Measurements from ENCODE around the gene MYH9.

DNA sequence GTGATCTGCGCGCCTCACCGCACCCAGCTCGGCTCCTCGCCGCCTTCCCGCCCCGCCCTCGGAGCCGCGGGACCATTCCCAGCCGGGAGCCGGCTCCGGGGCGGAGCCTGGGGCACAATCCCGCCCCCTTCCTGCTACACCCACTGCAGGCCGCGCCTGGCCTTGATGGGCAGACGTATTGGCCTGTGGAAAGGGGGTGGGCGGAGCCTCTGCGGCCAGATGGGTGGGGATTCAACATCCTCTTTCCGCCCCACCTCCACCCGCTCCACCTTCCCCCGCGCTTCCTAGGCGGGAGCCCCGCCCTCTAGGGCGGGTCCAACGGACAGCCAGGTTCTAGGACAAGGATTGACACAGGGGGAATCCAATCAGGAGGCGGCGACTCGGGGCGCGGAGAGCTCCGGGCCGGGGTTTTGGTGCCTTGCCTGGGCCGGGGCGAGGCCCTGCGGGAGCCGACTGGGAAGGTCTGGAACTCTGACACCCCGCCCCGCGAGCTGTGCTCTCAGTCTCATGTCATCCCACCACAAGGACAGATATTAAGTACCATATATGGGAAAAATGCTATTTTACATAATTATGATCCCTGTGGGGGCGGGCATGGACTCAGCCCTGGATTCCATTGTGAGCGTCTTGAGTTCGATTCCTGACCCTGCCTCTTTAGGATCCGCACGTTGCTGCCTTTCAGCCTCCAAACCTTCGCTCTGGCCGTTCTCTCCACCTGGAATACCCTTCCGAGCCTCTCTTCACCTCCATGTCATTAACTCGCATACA is at the start of gene MYH9:
- no peak for TF ChIP-seq EZH2phosphoT487 (IDR thresholded peaks at IDR 0.05; ENCODE audit: unreplicated experiment)
- TF ChIP-seq, protein P1, sequence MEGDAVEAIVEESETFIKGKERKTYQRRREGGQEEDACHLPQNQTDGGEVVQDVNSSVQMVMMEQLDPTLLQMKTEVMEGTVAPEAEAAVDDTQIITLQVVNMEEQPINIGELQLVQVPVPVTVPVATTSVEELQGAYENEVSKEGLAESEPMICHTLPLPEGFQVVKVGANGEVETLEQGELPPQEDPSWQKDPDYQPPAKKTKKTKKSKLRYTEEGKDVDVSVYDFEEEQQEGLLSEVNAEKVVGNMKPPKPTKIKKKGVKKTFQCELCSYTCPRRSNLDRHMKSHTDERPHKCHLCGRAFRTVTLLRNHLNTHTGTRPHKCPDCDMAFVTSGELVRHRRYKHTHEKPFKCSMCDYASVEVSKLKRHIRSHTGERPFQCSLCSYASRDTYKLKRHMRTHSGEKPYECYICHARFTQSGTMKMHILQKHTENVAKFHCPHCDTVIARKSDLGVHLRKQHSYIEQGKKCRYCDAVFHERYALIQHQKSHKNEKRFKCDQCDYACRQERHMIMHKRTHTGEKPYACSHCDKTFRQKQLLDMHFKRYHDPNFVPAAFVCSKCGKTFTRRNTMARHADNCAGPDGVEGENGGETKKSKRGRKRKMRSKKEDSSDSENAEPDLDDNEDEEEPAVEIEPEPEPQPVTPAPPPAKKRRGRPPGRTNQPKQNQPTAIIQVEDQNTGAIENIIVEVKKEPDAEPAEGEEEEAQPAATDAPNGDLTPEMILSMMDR (conservative IDR thresholded peaks at IDR 0.05; ENCODE audit: low read depth in 2 of 2), result no peak
